Measurements from ENCODE around the gene ICE2.

Gene ICE2

DNA sequence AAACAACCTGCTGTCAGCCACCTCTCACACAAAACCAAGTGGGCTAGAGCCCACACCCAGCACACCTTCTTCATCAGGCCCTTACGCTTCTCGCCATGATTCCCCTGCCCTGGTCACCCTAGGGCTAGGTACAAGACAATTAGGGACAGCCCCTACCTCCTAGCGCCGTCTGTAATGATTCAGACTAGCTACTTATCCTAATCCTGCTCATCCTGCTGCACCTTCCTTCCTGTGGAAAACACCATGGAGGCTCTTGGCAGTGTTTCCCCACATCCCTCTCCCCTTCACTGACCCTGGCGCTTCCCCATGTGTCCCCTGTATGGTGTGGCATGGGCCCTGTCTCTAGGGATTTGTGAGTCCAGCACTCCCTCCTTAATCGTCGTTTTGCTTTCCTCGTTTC lies 39.6 kb upstream of the ICE2 start:
- Histone ChIP-seq H3K4me3 (replicated peaks; ENCODE audit: insufficient read depth, low read length) (no peak overlapping the region), H3K27ac (replicated peaks) (no peak overlapping the region), H3K27me3 (ENCODE audit: insufficient read depth, poor library complexity, severe bottlenecking) (no peaks in the 10 kb centered on the region)
- no peak for DNase-seq (ENCODE audit: low read depth in 1 of 2, low spot score in 1 of 2)
- no peak for TF ChIP-seq REST (IDR thresholded peaks at IDR 0.05; ENCODE audit: insufficient replicate concordance, low read depth)
- no peak for TF ChIP-seq POLR2AphosphoS5 (IDR thresholded peaks at IDR 0.05; ENCODE audit: low read depth)
- TF ChIP-seq, protein P1, sequence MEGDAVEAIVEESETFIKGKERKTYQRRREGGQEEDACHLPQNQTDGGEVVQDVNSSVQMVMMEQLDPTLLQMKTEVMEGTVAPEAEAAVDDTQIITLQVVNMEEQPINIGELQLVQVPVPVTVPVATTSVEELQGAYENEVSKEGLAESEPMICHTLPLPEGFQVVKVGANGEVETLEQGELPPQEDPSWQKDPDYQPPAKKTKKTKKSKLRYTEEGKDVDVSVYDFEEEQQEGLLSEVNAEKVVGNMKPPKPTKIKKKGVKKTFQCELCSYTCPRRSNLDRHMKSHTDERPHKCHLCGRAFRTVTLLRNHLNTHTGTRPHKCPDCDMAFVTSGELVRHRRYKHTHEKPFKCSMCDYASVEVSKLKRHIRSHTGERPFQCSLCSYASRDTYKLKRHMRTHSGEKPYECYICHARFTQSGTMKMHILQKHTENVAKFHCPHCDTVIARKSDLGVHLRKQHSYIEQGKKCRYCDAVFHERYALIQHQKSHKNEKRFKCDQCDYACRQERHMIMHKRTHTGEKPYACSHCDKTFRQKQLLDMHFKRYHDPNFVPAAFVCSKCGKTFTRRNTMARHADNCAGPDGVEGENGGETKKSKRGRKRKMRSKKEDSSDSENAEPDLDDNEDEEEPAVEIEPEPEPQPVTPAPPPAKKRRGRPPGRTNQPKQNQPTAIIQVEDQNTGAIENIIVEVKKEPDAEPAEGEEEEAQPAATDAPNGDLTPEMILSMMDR (IDR thresholded peaks at IDR 0.05; ENCODE audit: insufficient read depth, low read length) = no peak
- no peak for TF ChIP-seq GABPA (IDR thresholded peaks at IDR 0.05; ENCODE audit: low read depth)
- no peak for TF ChIP-seq SPI1 (IDR thresholded peaks at IDR 0.05; ENCODE audit: borderline replicate concordance, low read depth)

DNA sequence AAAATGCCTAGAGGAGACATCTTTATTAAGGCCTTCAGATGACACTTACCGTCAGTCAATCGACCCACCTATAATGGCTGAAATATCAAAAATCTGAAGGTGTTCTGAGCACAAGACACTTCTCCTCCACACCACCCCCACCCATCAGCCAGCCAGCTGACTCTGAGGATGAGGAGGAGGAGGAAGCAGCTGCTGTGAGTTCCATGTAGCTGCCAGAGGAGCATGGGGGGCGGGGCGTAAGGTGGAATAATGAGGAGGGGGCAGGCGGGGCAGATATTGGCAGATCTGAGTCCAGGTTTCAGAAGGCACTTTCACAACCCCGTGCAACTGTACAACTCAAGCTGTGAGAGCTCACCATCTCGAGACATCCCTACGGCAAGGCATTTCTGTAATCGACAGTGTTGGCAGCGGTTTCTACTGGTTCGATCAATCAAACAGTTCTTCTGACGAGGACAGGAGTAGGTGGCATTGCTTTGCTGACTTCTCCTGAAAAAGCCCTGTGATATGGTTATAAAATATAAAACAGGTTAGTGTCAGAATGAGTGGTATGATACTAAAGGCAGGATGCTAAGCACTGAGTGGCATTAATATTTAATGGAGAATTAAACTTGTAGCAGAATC lies 35.4 kb upstream of the ICE2 start:
- H3K4me3 ChIP-seq (replicated peaks; ENCODE audit: insufficient read depth, low read length) = no peak overlapping the region
- no peak overlapping the region for H3K27ac ChIP-seq (replicated peaks)
- TF ChIP-seq SPI1 (IDR thresholded peaks at IDR 0.05; ENCODE audit: borderline replicate concordance, low read depth) (no peak), POLR2AphosphoS5 (IDR thresholded peaks at IDR 0.05; ENCODE audit: low read depth) (no peak), REST (IDR thresholded peaks at IDR 0.05; ENCODE audit: insufficient replicate concordance, low read depth) (no peak), GABPA (IDR thresholded peaks at IDR 0.05; ENCODE audit: low read depth) (no peak)
- TF ChIP-seq, protein P1 (IDR thresholded peaks at IDR 0.05; ENCODE audit: insufficient read depth, low read length) = no peak

GRCh38 chr15:60513676-60514075 lies 34.7 kb upstream of the ICE2 start:
- no peak for DNase-seq (ENCODE audit: low read depth in 1 of 2, low spot score in 1 of 2)
- TF ChIP-seq GABPA (IDR thresholded peaks at IDR 0.05; ENCODE audit: low read depth) = no peak
- TF ChIP-seq POLR2AphosphoS5 (IDR thresholded peaks at IDR 0.05; ENCODE audit: low read depth) = no peak
- TF ChIP-seq REST (IDR thresholded peaks at IDR 0.05; ENCODE audit: insufficient replicate concordance, low read depth) = no peak
- TF ChIP-seq, protein P1 (IDR thresholded peaks at IDR 0.05; ENCODE audit: insufficient read depth, low read length) = no peak
- TF ChIP-seq SPI1 (IDR thresholded peaks at IDR 0.05; ENCODE audit: borderline replicate concordance, low read depth) = no peak
- Histone ChIP-seq H3K4me3 (replicated peaks; ENCODE audit: insufficient read depth, low read length) (no peak overlapping the region), H3K27ac (replicated peaks) (no peak overlapping the region), H3K27me3 (ENCODE audit: insufficient read depth, poor library complexity, severe bottlenecking) (peaks cover 9% of the 10 kb centered on the region)

More for the DNA sequence above, 35.4 kb upstream of the ICE2 start:
- H3K27me3 ChIP-seq (ENCODE audit: insufficient read depth, poor library complexity, severe bottlenecking) = peaks cover 9% of the 10 kb centered on the region
- DNase-seq (ENCODE audit: low read depth in 1 of 2, low spot score in 1 of 2) = no peak

All from HL-60 (cell line).